Measurements from ENCODE around the gene NINJ1.

NINJ1 gene

DNA sequence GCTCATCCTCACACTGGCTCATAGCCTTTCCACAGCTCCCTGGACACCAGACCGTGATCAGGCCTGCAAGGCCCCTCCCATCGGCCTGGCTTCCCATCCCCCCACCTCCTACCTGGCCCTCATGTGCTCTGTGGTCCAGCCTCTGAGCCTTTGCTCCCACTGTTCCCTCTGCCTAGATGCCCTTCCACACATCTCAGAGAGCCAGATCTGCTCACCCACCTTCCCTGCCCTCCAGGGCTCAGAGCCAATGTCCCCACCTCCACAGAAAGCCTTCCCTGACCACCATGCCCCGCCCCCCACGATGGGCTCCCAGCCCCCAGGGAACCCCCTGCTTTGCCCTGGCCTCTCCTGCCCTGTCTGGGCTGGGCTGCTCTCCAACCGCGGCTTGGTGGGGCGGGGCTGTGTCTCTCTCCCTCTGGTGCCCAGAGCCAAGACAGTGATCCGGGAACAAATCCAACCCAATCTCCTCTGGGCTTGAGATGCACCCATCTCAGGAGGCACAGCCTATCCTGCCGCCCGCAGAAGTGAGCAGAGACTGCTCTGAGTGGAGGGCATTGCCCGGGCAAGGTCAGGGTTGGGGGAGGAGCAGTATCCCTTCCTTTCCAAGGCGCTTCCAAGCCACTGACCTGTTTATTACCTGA, 1.6 kb downstream of the NINJ1 start:
- DNase-seq, result no peak

DNA sequence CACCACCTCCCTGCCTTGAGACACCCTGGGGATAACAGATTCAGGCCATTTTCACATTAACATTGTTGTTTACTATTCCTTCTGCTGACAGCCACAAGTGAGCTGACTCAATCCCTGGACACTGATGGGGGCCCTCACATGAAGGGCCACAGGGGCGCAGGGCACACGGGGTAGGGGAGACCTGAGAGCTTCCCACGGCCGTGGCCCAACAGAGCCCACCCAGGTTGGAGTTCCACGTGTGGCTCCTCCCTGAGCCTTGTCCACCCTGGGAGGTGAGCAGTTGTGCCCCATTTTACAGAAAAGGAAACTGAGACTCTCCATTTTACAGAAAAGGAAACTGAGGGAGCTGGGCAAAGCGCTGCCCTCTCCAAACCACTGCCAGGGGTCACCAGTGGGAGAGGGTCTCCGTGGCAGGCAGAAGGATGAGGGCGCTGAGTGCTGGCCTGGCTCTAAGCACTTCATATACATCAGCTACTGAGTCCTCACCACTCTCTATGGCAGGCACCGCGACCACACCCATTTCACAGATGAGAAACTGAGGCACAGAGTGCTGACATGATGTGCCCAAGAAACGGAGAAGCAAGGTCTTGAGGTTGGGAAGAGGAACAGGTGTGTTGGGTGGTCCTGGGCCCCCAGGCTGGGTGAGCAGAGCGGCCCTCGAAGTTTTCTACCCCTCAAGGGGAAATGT, 2.3 kb downstream of the NINJ1 start:
- DNase-seq, result no peak

DNA sequence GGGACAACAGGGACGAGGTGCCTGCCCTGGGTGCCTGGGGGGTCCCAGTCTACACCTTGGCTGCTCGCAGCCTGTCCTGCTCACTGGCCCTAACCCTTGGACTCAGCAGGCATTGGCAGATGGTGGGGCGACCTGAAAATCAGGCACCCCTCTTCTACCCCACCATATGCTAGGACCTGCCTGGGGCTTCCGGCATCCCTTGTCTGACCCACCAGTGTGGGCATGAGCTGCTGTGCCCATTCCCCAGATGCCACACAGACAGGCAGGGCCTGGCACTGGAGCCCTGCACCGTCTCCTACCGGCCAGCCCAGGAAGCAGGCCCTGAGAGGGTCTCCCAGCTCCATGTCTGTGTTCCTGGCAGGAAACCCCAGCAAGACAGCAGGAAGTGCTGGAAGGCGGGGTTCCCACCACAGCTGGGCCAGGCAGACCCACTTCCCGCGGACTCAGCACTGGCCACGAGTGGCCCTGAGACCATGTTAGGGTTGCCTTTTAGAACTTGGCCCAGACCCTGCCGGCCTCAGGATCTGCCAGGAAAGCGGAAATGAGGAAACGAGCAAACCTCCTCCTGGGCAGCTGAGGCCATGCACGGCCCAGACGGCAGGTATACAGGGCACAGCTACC, 3.1 kb downstream of the NINJ1 start:
- no peak for DNase-seq

GRCh38 chr9:93129691-93130500, 4.2 kb downstream of the NINJ1 start:
- no peak for DNase-seq

- no peak for DNase-seq
Measured at GRCh38 chr9:93129286-93129685, 4.8 kb downstream of the NINJ1 start.

DNA sequence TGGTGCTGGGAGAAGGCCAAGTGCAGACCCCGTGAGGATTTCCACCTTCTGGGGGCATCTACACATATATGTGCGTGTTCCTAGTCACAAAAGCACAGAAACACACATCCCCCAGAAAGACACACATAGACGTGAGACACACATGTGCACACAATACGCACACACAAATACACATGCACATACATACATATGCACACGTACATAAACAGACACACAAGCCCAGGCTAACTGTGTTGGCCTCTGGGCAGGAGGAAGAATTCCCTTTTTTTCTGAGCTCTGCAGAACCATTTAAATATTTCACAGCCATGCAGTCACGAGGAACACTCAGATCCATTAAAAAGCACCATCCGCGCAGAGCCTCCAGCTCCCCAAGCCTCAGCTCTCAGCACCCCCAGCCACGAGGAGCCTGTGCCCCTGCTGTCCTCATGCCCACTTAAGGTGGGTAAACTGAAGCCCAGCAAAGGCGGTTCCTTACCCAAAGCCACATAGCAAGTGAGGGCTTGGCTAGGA, 5.3 kb downstream of the NINJ1 start:
- no peak for DNase-seq

DNA sequence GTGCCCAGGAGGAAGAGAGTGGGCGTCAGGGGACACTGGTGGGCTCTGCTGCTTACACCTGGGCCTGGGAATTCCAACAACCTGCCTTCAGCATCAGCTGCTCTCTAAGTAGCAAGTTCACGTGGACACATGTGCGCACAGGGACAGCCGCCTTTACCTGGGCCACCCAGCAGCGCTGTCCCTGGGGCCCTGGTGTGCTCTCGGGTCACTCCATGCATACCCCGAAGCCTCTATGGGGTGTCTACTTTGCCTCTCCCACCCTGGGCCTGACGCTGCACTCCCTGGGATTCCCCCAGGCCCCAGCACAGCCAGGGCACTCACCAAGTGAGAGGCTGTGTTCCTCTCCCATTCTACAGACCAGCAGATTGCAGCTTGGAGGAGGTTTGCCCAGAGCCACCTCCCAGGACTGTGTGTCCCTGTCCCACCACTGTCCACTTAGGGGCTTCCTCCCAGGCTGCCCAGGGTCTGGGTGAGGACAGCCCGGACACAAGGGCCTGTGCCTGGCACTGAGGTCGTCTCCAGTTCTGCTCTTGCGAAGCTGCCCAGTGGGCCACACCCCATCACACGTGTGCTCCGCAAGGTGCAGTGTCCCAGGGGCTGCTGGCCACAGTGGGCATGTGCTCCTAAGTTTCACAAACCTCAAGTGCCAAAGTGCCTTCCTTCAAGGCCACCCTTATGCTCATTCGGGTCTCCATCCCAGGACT, 5.9 kb downstream of the NINJ1 start:
- no peak for DNase-seq

DNA sequence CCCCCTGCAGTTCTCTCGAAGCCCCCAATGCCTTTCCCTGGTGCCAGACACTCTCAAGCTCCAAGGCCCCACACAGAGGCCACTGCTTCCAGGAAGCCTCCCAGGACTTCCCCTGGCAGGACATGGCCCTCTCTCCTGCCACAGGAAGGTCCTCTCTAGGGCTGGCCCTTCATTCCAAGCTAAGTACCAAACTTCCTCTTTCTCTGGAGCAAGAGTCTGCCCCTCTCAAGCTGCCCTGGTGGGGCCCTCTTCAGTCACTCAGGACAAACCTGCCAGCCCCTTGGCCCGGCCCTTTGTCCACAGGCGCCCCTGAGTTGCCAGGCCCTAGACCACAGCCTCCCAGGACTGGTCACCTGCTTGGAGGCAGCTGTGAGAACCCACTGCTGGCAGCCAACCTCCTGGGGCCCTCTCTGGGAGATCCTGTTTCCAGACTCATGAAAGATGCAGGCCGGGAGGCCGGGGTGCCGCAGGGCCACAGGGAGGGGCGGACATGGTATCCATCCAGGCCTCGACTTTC, 6.6 kb downstream of the NINJ1 start:
- DNase-seq, result no peak

DNA sequence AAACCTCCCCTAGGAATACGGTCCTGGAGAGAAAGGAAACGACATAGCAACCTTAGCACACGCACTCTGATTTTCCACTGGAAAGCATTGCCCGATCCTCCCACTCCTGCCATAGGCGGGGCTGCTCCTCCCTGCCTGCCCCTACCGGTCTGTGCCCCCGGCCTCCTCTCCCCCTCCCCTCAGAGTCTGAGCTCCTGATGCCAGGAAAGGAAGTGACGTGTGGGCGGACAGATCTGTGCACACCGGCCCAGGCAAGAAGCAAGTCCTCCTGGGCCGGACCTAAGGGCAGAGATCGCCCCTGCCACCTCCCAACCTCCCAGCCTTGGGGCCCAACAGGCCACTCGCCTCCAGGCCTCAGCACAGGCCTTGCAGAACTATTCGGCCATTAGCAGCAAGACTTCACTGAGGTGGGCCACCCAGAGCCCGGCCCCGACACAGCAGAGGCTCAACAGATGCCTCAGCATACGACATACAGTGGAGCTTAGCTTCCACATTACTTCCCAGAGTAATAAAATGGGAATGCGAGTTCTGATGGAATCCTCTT, 7.2 kb downstream of the NINJ1 start:
- DNase-seq, result no peak

DNA sequence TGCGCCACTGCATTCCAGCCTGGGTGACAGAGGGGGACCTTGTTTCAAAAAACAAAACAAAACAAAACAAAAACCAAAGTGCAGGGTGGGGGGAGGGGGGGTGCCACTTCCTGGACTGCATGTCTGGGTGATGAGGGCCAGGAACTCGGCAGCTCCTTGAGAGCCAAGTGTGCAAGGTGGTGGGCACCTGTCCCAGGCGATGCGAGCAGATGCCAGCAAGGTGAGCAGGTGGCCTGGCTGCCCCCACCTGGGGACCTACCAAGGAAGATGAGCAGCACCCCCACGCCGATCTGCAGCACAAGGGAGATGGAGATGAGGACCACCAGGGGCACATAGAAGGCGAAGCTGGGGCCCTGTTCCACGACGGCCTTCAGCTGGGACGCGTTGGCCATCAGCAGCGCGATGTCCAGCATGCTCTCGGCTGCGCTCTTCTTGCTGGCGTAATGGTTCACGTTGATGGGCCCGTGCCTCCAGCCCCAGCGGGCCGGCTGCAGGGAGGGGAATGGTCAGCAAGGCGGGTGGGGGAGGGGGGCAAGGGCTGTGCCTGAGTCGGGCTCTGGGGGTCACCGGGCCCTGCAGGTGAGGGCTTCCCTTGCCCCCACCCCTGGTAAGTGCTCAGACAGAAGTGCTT, 7.8 kb downstream of the NINJ1 start:
- no peak for DNase-seq

GRCh38 chr9:93125331-93125894, 8.6 kb downstream of the NINJ1 start:
- DNase-seq, result no peak

DNA sequence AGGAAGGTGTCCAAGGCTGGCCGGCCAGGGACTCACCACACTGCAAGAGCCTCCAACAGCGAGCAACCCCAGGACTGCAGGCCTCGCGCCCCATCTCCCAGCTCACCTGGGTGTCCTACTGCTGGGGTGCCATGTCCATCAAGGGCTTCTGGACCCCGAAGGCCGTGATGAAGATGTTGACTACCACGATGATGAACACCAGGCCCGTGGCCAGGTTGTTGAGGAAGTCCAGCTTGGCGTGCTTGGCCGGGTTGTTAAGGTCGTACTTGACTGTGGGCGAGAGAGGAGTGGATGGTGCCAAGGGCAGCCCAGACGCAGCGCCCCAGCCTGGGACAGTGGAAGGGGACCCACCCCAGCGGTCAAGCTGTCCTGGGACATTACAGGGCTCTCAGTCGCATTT, 9.3 kb downstream of the NINJ1 start:
- DNase-seq, result no peak

- no peak for DNase-seq
Measured at GRCh38 chr9:93123561-93124283, 10.3 kb downstream of the NINJ1 start.

DNA sequence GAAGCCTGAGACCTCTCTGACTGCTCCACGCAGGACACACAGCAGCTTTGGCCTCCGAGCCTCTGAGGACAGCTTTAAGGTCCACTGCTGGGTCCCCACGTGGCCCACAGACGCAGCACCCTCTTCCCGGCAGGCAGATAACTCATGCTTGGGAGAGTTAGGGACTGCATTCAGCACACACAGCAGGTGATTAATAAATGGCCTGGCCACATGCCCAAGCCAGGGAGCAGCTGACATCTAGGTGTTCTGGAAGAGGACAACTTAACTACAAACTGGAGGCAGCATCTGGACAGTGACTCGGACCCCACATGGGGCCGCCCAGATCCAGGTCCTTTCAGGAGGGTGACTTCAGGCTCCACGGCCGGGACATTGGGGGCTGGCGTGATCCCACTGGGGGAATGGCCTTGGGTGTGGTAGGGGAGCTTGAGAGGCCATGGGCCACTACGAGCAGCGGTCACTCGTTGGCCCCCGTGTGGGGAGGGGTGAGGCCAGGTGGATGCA, 11.3 kb downstream of the NINJ1 start:
- DNase-seq, result no peak

GRCh38 chr9:93121316-93122241, 12.5 kb downstream of the NINJ1 start:
- no peak for DNase-seq

DNA sequence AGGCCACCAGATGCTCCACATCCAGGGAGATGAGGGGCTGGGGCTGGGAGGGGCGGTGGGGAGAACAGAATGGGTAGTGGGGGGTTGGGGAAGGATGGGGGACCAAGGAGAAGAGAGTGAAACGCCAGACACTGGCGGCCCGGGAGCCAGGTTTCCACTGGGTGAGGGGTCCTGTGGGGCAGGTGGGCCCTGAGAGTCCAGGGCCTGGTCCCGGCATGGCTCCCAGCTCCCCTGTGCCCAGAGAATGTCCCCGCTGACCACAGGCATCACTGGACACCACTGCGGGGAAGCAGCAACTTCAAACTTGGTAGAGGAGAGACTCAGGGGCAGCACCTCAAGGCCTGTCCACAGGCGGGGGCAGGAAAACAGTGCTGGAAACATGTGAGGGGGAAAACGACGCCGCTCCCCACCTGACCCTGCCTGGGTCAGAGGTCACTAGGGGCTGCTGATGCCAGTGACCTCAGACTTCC, 13.2 kb downstream of the NINJ1 start:
- no peak for DNase-seq

- no peak for DNase-seq
Measured at GRCh38 chr9:93119953-93120845, 13.9 kb downstream of the NINJ1 start.

- no peak for DNase-seq
Measured at GRCh38 chr9:93119703-93119952, 14.4 kb downstream of the NINJ1 start.

Measured in DMS79 (cell line).